Measurements from ENCODE around the gene GRID1.
A peak's percentile ranks its signal among the peaks of the same experiment; 100 is the strongest.

GRID1 gene

DNA sequence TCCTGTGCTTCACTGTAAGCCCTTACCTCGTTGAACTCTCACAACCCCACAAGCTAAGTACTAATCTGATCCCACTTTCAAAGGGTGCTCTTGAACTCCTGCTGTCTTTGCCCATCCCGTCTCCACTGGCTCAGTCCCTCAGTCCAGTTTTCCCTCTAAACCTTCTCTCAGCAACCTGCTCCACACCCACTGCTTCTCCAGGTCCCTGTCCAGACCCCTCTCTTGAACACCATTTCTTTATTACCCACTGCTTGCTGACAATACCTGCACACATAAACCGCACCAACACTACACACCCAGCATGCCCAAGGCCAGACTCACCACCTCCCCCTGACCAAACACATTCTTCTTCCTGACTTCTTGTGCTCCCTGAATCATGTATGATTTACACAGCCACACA is 343.3 kb downstream of the GRID1 start:
- no peak for DNase-seq

DNA sequence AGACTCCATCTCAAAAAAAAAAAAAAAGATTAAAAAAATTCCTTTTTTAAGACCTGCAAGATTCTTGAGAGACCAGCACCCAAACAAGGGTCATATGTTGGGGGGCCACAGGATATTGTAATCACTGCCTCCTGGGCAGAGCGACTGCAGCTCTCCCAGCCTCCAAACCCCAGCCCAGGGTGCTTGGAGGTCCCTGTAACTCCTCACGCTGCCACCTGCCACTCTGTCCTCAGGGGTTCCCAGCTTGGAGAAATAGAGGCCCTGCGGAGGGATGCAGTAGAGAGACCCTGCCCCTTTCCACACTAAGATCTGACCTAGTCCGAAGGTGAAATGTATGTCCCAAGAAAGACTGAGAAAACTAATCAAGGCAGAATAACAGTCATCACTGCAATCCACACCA is 343.7 kb downstream of the GRID1 start:
- DNase-seq = no peak

DNA sequence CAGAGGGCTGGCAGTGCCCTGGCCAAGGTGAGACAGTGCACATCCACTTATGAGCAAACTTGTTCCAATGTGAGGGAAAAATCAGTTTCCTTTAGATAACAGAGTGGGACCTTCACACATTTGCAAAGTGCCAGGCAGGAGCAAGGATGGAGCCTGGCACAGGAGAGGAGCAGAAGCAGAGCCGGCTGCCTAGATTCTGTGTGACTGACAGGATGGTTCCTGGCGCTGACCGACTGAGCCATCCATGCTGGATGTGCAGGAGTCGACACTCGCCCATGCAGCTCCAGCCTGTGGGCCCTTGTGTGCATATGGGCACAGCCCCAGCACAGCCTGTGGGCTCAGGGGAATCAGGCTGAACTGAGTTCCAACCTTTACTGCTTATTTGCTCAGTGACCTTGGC is 346.5 kb downstream of the GRID1 start:
- no peak for DNase-seq

DNA sequence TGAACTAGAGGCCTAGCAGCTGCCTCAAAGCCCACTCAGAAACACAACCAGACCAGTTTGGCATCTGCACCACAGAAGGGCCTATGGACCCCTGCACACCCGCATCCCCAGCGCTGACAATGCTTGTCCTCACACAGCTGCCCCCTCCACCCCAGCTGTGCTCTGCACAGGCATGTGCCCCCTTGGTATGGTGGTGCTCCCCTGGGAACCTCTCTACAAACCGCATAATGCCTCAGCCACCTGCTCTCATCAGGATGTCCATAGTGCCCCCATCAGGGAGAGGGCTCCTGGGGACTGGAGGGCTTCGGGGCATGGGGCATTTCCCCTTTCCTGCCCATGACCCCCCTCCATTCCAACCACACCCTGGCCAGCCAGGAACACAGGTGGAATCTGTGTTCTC is 347.5 kb downstream of the GRID1 start:
- no peak for DNase-seq

DNA sequence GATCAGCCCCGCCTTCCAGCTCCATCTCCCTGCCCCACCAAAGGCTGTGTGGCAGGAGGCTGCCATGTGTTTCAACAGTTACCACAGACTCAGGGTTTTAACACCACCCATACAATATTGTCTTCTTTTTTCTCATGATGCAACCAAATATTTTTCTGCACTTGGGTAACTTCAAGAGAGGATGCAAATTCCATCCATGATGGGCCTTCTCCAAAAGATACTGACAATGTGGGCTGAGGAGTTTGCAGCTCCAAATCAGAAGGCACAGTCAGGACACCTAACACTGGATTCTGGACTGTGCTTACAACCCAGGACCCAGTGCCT is 347.9 kb downstream of the GRID1 start:
- peak in 1 of 5 experiments; percentile 30 for DNase-seq

DNA sequence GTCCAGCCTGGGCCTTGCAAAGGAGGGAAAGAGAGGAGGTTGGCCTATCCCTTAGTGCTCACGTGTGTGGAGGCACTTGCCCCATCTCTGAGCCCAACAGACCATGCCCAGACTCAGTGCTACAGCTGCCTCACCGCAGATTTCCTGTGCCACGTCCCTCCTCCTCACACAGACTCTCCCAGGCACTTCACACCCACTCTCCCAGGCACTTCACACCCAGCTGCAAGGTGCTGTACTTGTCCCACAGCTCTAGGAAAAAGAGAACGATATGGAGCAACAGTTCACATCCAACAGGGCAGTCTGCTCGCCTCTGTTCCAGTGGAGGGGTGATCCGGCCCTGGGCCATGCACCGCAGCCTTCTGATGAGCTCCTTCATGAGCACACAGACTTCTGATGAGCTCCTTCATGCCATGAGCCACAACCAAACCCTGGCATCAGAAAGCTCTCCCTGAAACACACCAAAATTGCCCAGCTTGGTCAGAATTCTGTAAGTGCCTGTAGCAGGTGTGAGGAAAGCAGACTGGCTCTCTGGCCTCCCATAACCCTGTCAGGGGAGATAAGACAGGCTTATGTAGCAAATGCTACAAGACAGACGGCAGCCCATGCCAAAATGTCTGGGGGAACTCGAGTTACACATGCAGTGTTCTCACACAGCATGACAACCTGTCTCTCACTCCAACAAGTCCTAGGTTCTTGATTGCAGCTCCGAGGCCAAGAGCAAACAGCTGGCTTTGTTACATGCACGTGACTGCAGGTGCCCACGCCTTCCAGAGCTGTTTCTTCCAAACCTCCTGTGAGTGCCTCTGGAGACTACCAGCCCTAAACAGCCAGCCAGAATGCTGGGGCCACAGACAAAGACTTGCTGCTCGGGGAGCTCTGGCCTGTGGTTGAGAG is 348.5 kb downstream of the GRID1 start:
- DNase-seq = peak in 1 of 5 experiments; percentile 49

DNA sequence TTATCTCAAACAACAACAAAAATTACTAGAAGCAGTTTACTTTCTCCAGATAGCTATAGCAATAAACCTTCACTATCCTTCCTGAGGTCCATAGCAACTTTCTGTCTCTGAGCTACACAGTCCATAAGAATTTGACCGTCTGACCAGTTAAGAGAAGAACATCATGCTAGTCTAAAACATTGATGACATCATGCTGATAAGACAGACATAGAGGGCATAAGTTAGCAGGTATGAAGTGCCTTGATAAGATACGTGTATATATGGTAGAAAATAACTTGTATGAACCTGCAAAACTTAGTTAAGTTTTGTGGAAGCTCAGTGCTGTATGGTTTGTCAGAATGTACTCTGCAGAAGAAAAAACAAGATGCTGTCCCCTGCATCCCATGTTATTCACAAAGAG is 353.0 kb downstream of the GRID1 start:
- no peak for DNase-seq

DNA sequence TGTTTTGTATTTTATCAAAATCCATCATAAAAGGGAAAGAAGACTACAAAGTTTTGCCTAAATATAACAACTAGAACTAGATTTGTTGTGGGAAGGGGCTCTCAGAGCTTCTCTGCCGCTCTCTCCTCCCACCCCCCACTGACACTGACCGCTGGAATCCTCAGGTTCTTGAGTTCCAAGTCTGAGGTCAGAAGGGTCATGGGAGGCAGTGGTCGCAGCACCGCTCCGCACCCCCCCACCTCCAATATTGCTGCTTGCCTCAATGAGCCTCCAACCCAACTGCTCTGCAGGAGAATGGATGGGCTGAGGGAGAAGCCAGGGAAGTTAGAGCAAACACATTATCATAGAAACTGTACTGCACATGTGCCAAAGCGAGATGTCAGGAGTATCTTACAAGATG is 359.4 kb downstream of the GRID1 start:
- DNase-seq = no peak

DNA sequence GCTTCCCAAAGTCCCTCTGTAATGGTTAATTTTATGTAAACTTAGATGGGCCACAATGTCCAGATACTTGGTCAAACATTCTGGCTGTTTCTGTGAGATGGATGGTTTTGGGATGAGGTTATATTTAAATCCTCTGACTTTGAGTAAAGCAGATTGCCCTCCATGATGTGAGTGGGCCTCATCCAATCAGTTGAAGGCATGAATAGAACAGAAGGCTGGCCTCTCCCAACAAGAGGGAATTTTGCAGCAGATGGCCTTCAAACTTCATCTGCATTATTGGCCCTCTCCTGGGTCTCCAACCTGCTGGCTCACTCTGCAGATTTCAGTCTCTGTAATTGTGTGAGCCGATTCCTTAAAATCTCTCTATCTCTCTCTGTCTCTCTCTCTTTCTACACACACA is 362.3 kb downstream of the GRID1 start:
- no peak for DNase-seq

DNA sequence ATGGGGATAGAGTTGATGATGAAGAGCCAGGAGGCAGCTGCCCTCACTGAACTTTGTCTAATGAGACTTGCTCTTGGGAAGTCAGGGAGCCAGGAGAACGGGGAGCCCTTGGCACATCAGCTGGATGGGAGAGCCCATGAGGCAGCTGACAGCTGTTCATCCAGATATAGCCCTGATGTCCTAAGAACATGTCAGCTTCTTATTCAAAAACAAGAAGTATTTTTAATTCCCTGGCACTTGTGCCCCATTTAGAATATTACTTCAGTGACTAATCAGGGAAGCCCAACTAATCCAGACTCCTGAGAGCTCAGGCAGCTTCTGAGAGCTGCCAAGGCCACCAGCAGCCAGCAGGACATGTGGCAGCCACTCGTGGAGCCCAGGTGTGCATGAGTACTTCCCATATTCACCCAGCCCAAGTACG is 363.4 kb downstream of the GRID1 start:
- DNase-seq = no peak

DNA sequence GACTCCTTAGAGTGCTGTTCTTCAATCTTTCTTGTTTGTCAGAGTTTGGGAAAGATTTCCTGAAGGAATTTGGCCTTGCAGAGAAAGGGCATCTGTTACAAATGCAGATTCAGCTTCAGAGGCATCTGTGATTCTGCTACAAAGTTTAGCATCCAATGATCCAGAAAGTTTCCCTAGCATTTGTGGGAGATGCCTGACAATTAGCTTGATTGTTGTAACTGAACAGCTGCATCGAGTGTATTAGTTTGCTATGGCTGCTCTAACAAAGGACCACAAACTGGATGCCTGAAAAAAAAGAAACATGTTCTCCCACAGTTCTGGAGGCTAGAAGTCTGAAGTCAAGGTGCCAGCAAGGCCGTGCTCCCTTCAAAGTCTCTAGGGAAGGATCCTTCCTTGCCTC is 365.1 kb downstream of the GRID1 start:
- no peak for DNase-seq

DNA sequence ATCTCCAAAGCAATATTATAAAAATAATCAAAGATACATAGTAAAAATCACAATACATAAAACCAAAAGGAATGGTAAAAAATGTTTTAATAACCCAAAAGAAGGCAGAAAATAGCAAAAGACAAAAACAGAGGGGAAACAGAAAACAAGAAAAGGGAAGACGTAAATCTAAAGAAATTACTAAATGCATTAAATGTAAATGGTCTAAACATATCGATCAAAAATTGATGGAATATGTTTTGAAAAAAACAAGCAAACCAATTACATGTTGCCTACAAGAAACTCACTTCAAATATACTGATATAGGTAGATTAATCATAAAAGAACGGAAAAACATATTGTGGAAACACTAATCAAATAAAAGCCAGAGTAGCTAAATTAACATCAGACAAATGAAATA is 369.1 kb downstream of the GRID1 start:
- no peak for DNase-seq

DNA sequence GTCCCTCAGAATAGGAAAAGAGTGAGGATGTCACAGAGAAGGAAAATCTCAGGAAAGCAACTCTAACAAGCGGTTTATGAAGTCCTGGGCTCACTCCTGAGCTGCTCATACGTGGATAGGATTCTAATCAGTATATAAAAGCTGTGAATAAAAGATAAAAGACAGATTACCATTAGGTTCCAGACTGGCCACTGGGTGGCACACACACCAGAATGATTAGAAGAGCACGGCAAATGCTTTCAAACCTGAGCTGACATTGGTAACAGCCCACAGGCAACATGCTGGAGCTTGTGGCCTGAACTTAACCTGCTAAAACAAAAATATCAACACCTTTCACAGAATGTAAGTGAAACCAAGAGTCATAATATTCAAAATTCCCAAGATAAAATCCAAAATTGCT is 370.8 kb downstream of the GRID1 start:
- peak in 1 of 5 experiments; percentile 62 for DNase-seq

DNA sequence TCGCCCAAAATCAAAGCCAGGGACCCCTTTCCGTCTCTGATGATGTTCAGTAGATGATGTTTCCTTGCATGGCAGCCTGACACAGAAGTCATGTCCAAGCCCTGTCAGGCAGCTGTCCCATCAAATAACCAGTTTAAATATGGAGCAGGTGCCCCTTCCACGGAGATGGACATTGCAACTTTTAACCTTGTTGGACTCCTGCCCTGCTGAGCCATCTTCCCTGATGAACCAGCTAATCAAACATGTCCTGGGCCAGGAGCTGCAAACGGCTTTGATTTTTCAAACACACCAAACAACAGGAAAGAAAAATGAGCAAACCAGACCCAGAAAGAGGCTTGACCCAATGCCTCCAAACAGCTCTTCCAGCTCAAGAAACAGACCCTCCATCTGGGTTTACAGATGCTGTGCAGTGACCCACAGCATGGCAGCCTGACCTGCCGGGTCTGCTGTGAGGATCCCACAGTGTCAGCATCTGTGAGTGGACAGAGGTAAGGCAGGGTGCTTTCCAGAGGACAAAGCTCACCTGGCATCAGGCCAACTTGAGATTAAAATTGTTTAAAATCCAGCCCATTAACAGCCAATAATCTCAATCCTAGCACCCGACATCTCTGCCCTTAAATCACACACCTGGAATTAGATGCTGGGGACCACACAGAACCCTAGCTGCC is 372.6 kb downstream of the GRID1 start:
- no peak for DNase-seq

DNA sequence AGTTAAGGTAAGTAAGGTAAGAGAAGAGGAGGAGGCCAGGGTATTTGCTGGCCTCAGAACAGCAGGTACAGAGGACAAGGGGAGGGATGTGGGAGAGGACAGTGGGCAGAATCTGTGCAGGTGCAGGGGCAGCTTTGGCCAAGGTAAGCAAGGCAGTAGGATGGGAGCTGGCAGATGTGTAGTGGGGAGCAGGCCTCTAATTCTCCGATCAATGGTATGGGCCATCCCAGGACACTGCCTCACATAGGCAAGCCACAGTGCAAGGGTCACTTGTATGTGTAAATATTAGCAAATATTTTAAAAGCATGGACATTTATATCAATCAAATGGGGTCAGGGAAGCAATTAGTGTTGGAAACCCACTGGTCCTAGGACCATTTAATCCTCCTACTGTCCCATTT is 373.5 kb downstream of the GRID1 start:
- DNase-seq = no peak

DNA sequence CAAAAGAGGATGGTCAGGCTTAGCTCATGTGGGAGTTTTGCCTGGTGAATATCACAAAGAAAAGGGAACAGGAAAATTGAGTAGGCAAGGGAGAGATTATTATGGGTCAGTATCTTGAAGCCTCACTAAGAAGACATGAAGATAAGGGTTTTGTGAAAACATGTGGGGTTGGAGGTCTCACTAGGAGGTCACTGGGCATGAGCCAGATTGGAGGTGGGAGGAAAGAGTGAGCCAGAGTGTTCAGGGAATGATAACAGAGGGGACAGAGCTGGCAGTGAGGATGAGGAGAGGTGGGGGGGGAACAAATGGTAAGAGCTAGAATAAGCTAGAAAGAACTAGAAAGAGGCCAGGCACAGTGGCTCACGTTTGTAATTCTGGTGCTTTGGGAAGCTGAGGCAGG is 374.3 kb downstream of the GRID1 start:
- no peak for DNase-seq

DNA sequence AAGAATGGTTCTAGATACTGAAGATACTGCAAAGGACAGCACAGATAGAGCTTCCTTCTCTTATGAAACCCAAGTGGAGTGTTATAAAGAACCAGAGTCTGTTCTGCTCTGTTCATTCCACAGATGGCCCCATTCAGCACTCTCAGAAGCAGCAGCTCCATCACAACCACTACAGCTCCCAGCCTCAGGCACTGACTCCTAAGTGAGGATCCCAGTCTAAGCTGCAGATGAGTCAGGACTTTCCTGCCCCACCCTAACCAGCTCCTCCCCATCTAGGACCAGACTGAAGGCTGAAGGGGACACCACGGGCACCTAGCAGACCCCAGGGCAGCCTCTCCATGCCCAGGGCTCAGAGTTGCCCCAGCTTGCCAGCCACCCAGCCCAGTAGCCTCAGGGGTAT is 379.8 kb downstream of the GRID1 start:
- DNase-seq = no peak

DNA sequence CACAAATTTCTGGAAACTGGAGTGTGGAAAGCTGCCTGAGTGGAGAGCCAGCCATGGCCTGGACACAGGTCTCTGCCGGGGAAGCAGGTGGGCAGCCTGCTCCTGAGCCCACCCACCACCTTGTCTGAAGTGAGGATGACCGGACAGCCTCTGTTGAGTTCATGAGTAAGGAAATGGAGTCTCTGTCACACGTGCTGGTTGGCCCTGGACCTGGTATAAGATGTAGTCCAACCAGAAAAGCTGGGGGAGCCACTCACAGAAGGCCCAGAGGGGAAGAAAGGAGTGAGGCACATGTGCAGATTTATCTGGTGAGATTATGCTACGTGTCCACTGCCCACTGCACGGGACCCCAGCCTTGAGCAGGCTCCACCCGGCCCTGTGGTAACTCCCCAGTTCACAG is 383.5 kb downstream of the GRID1 start:
- no peak for DNase-seq

DNA sequence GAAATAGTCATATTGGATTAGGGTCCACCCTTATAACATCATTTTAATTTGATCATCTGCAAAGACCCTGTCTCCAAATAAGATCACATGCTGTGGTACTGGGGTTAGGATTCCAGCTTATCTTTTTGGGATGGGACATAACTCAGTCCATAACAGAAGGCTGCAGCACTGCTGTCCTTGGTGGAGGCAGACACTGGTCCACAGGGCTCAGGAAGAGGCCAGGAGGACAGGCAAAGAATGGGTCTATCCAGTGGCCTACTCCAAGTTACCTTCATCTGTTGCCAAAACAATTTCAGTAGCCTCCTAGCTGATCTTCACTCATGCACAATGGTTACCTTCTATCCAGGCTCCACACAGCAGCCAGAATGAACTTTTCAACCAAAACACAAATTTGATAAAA is 387.0 kb downstream of the GRID1 start:
- no peak for DNase-seq

DNA sequence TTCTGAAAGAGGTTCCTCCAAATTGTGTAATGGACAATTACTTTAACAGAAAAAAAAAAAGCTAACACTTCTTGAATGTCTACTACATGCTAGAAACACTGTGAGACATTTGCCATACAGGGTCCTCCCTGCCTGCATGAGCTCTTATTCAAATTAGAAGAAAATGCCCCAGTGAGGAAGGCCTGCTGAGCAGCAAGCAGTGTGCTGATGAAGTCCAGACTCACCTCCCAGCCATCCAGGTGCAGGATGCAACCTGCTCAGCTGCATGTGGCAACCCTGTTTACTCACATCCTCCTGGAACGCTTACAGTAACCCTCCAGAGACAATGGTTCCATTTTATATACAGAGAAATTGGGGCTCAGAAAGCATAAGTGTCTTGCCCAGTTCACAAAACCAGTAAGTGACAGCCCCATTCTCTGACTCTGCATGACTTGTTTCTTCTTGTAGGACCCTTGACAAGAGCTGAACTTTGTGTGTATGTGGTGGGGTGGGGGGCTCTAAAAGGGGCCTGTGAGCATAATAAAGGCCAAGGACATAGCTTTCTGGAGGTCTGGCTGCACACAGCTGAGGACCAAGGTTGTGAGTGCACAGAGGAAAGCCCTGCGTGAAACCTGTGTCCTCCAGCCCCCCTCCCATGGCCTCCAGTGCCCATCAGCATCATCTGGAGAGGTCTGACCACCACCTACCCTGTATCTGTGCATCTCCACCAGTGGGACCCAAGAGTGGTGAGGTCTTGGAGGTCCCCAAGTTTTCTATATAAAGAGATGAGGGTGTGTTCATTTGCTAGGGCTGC is 387.8 kb downstream of the GRID1 start:
- DNase-seq = no peak

DNA sequence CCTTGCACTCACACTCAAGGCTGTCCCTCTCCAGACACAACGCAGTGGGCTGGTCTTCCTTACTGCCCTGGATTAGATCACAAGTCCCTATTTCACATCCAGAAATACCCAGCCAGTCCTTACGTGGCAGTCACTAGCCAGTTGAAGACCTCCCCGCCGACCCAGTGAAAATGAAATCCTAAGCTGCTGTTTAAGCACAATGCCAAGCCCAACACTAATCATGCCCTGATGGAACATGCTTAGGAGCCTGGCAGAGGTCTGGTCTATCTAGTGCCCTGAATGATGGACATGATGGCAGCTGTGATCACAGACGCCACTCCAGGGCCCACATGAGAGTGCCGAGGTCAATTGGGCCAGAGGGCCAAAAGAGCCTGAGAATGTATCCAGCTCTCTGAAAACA is 389.0 kb downstream of the GRID1 start:
- DNase-seq = no peak

DNA sequence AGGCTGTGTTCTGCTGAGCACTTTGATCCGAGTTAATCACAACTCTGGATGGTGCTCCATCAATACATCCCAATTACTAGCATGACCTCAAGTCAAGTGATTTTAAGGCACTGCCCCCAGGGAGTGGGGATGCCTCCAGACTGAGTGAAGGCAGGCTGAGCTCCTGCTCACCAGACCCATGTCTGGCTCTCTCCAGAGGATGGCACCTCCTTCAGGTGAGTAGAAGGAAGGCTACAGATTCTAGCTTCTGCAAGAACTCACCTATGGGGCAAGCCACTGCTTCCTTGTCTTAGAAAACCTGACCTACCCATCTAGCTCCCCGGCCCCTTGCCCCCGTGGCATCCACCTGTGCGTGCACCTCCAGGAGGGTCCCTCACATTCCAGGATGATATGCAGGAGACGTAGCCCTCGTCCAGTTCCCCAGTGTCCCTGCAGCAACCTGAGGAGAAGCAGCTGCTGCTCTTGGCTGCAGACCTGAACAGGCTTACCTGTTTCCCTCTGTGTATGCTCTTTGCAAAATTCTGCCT is 390.3 kb downstream of the GRID1 start:
- DNase-seq = no peak

DNA sequence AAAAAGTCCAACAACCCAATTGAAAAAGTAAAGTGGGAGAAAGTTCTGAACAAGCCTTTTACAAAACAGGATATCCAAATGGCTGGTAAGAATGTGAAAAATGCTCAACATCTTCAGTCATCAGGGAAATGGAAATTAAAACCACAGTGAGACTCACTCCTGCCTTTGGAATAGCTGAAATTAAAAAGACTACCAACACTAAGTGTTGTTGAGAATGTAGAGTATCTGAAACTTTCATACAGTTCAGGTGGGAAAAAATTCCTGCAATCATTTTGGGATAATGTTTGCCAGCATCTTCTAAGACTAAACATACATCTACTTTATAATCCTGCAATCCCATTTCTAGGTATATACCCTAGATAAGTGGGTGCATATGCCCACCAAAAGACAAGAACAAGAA is 395.1 kb downstream of the GRID1 start:
- no peak for DNase-seq

Data from T-helper 2 cell (primary cell).